Stomach (tissue), 9 donors: ENCODE results near the gene NCOR1. TPM values are rescaled to one million over a fixed set of nuclear protein-coding genes. Genes with fewer than 3 reads are reported as not detected.

Source experiments
- DNase-seq, 2 donors: peaks; one replicate each; pipeline versions ENCODE4 v3.0.0 to v3.0.0-alpha.2; 2013 to 2019
- H3K27ac ChIP-seq, 5 donors: fragments of 200-600 bp in 4 of 5; sonication (generic) in 4 of 5; one replicate each; pipeline ENCODE4 v1.5.1; 2013 to 2019; ENCODE audit warnings: mild to moderate bottlenecking in 1 of 5, moderate library complexity in 1 of 5
- H3K27me3 ChIP-seq, 3 donors: fragments of 200-600 bp; sonication (generic); one replicate each; pipeline ENCODE4 v1.5.1; 2017 to 2019; ENCODE audit warnings: mixed run types in 1 of 3
- H3K36me3 ChIP-seq, 4 donors: fragments of 200-600 bp; sonication (generic); 1 replicate in 3 of 4; 2 replicates in 1 of 4; pipeline ENCODE4 v1.5.1; 2016 to 2019
- H3K4me1 ChIP-seq, 4 donors: fragments of 200-600 bp; sonication (generic); one replicate each; pipeline ENCODE4 v1.5.1; 2016 to 2019
- H3K4me3 ChIP-seq, 4 donors: fragments of 200-600 bp; sonication (generic) in 3 of 4; one replicate each; pipeline ENCODE4 v1.5.1; 2016 to 2019; ENCODE audit warnings: mild to moderate bottlenecking in 1 of 4
- H3K9me3 ChIP-seq, 4 donors: fragments of 200-600 bp; sonication (generic); one replicate each; pipeline ENCODE4 v1.5.1; 2016 to 2019
- CTCF ChIP-seq, 7 experiments: fragments of 450-650 bp in 4 of 7; fragments of 200-600 bp in 3 of 7; sonication (generic) in 3 of 7; IDR thresholded peaks; one replicate each; pipeline ENCODE4 v1.5.1; 2016 to 2019; ENCODE audit warnings: antibody characterized with exemption in 7 of 7, control low read depth in 2 of 7, mild to moderate bottlenecking in 1 of 7
- EP300 ChIP-seq: sonication (generic); formaldehyde crosslinking; IDR thresholded peaks from one replicate; pipeline ENCODE4 v1.6.1; 2017; ENCODE audit warnings: antibody characterized with exemption
- POLR2A ChIP-seq, 4 donors: fragments of 450-650 bp; IDR thresholded peaks; one replicate each; pipeline ENCODE4 v1.6.1; 2016; ENCODE audit warnings: antibody characterized with exemption in 4 of 4, control low read depth in 2 of 4, mild to moderate bottlenecking in 1 of 4, moderate library complexity in 1 of 4
- POLR2AphosphoS5 ChIP-seq, 3 donors: sonication (generic); formaldehyde crosslinking; IDR thresholded peaks; one replicate each; pipeline ENCODE4 v1.6.1; 2016; ENCODE audit warnings: antibody characterized with exemption in 3 of 3
- WGBS, 5 donors: extraction: QIAGEN DNeasy Blood & Tissue Kit in 3 of 5; methylation state at CpG; one replicate each; pipeline versions ENCODE4 v1.1.5 to v1.1.7; 2013 to 2018; 5-methylcytosine and 5-hydroxymethylcytosine counted together
- intact Hi-C: fragments of 100-400 bp; cut with DNase I; formaldehyde crosslinking; loops from one replicate; pipeline ENCODE4 v1.15.1; 2023; ENCODE audit warnings: low total_unique reads
- polyA plus RNA-seq, 3 donors: library from polyadenylated mRNA; stranded (reverse); fragments of 200-250 nt; gene quantifications; one replicate each; pipeline ENCODE4 v1.2.3, GENCODE V29; 2013
- total RNA-seq, 5 donors: library from RNA; depleted of rRNA; stranded (reverse); fragments of >200 nt; gene quantifications; one replicate each; pipeline versions ENCODE4 v1.1.0 to v1.2.3, GENCODE V29; 2014 to 2016
- donor health status: healthy with polysubstance abuse.
- donor health status: Bipolar disorder and iron deficiency.
- donor health status: healthy.

Gene NCOR1
- total and polyA plus RNA-seq, 8 donors: 28.7 to 444 (median 255) TPM

- Histone ChIP-seq H3K4me1 (peaks cover 0 to 46% (median 21%) of the 10 kb centered on the region in 4 donors), H3K36me3 (peaks cover 21 to 87% (median 65%) of the 10 kb centered on the region in 4 donors), H3K27ac (no peak overlapping the region), H3K27me3 (no peaks in the 10 kb centered on the region), H3K4me3 (no peak overlapping the region), H3K9me3 (no peaks in the 10 kb centered on the region)
- TF ChIP-seq EP300: no peak
- TF ChIP-seq POLR2AphosphoS5 (IDR thresholded peaks at IDR 0.05): no peak
- TF ChIP-seq POLR2A (IDR thresholded peaks at IDR 0.05): no peak
- TF ChIP-seq CTCF (IDR thresholded peaks at IDR 0.05): no peak
- DNase-seq: no peak
- intact Hi-C loops: no loop called here
- 79 to 88% (median 82%) methylated on average over 4 of the region's 4 CpGs for WGBS, 5 donors
Observed at GRCh38 chr17:16190703-16191360, 24.5 kb downstream of the NCOR1 start.

DNA sequence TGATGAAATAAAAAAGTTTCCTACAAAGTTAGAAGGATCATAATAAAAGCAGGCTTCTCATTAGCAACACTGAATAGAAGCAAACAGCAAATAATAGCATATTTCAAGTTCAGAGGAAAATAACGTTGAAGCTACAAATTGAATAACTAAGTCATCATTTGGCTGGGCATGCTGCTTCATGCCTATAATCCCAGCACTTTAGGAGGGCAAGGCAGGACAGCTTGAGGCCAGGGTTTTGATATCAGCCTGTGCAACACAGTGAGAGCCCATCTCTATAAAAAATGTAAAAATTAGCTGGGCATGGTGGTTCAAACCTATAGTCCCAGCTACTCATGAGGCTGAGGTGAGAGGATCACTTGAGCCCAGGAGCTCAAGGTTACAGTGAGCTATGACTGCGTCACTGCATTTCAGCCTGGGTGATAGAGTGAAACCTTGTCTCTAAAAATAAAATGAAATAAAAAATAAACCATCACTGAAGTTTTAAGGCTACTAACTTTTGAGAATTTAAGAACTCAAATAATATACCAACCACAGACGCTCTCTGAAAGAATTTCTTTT lies 25.5 kb downstream of the NCOR1 start:
- Histone ChIP-seq H3K4me3 (no peak overlapping the region), H3K36me3 (peaks cover 21 to 88% (median 70%) of the 10 kb centered on the region in 4 donors), H3K27ac (no peak overlapping the region), H3K27me3 (no peaks in the 10 kb centered on the region), H3K4me1 (peaks cover 0 to 46% (median 21%) of the 10 kb centered on the region in 4 donors), H3K9me3 (no peaks in the 10 kb centered on the region)
- TF ChIP-seq EP300: no peak
- no peak for TF ChIP-seq POLR2AphosphoS5 (IDR thresholded peaks at IDR 0.05)
- no peak for TF ChIP-seq CTCF (IDR thresholded peaks at IDR 0.05)
- TF ChIP-seq POLR2A (IDR thresholded peaks at IDR 0.05): no peak
- WGBS, 5 donors: 67 to 81% (median 74%) methylated on average over 3 of the region's 3 CpGs
- intact Hi-C loops: no loop called here
- no peak for DNase-seq

- WGBS, 5 donors: 83 to 92% (median 89%) methylated on average over 5 of the region's 5 CpGs
Observed at GRCh38 chr17:16187642-16188041, 27.7 kb downstream of the NCOR1 start.

GRCh38 chr17:16181581-16181980 lies 33.8 kb downstream of the NCOR1 start:
- no peak overlapping the region for H3K27ac ChIP-seq
- H3K4me1 ChIP-seq: peaks cover 0 to 11% (median 4%) of the 10 kb centered on the region in 4 donors
- H3K36me3 ChIP-seq: peaks cover 7 to 41% (median 36%) of the 10 kb centered on the region in 4 donors
- no peaks in the 10 kb centered on the region for H3K27me3 ChIP-seq
- intact Hi-C loops: no loop called here
- H3K4me3 ChIP-seq: no peak overlapping the region
- WGBS, 5 donors: 93 to 97% (median 97%) methylated on average over 1 of the region's 1 CpG
- DNase-seq: no peak
- H3K9me3 ChIP-seq: no peaks in the 10 kb centered on the region
- TF ChIP-seq POLR2A (IDR thresholded peaks at IDR 0.05): no peak
- no peak for TF ChIP-seq CTCF (IDR thresholded peaks at IDR 0.05)
- no peak for TF ChIP-seq EP300
- no peak for TF ChIP-seq POLR2AphosphoS5 (IDR thresholded peaks at IDR 0.05)

More at GRCh38 chr17:16187642-16188041, 27.7 kb downstream of the NCOR1 start:
- peaks cover 0 to 46% (median 21%) of the 10 kb centered on the region in 4 donors for H3K4me1 ChIP-seq
- intact Hi-C loops: no loop called here
- H3K36me3 ChIP-seq: peaks cover 15 to 81% (median 60%) of the 10 kb centered on the region in 4 donors
- H3K27ac ChIP-seq: no peak overlapping the region
- H3K4me3 ChIP-seq: no peak overlapping the region
- DNase-seq: no peak
- TF ChIP-seq POLR2A (IDR thresholded peaks at IDR 0.05) (no peak), CTCF (IDR thresholded peaks at IDR 0.05) (no peak), EP300 (no peak), POLR2AphosphoS5 (IDR thresholded peaks at IDR 0.05) (no peak)
- no peaks in the 10 kb centered on the region for H3K27me3 ChIP-seq
- H3K9me3 ChIP-seq: no peaks in the 10 kb centered on the region
